ENCODE measurements around the gene DNAAF8. TPM values are rescaled to one million over a fixed set of nuclear protein-coding genes. Genes with fewer than 3 reads are reported as not detected.
A peak's percentile ranks its signal among the peaks of the same experiment; 100 is the strongest.

DNAAF8 gene
- total RNA-seq, 1 experiment from 2014 or later = 0.39 TPM

- Mint-ChIP-seq H3K4me1 (peaks cover 4 to 13% of the 10 kb centered on the region in 2 experiments), H3K9me3 (no peaks in the 10 kb centered on the region), H3K27me3 (ENCODE audit: low read depth) (no peaks in the 10 kb centered on the region), H3K36me3 (ENCODE audit: insufficient read depth in 1 of 3, low read depth in 3 of 3) (peaks cover 8 to 43% (median 36%) of the 10 kb centered on the region in 3 experiments; a peak in 6 of 7 replicates), H3K27ac (peak overlapping the region in 1 of 3 experiments; percentile 22; a peak in 3 of 7 replicates), H3K4me3 (no peak overlapping the region)
- Histone ChIP-seq H3K9me3 (ENCODE audit: control insufficient read depth, low read depth, low read length) (no peaks in the 10 kb centered on the region), H3K23ac (ENCODE audit: insufficient read length, low read depth, low read length) (no peak overlapping the region), H2AFZ (ENCODE audit: low read length) (no peak overlapping the region), H4K5ac (ENCODE audit: insufficient read length, low read depth, low read length) (no peak overlapping the region), H2BK20ac (ENCODE audit: low read depth, low read length, poor library complexity, severe bottlenecking) (no peak overlapping the region), H4K8ac (replicated peaks; ENCODE audit: insufficient read length, low read depth, low read length) (no peak overlapping the region), H3K14ac (ENCODE audit: insufficient read depth, low read length) (no peak overlapping the region), H4K91ac (ENCODE audit: insufficient read length, low read depth, low read length) (no peak overlapping the region), H3T11ph (ENCODE audit: low read length) (no peak overlapping the region), H3K27ac (ENCODE audit: insufficient read length, low read depth, low read length) (no peak overlapping the region), H3K79me1 (ENCODE audit: insufficient read depth, low read depth, low read length, poor library complexity, severe bottlenecking) (no peaks in the 10 kb centered on the region), H3K4me2 (ENCODE audit: insufficient read depth, insufficient read length, low read length) (no peak overlapping the region), H2BK5ac (ENCODE audit: insufficient read length, low read length) (no peak overlapping the region), H3K18ac (ENCODE audit: insufficient read length, low read depth, low read length) (no peak overlapping the region), H3K27me3 (ENCODE audit: insufficient read depth, low read length) (no peaks in the 10 kb centered on the region), H2BK12ac (ENCODE audit: insufficient read length, low read depth, low read length) (no peak overlapping the region), H3K23me2 (ENCODE audit: insufficient read length, low read depth, low read length, poor library complexity, severe bottlenecking) (no peaks in the 10 kb centered on the region), H4K20me1 (ENCODE audit: control insufficient read depth, insufficient read depth, insufficient read length) (no peaks in the 10 kb centered on the region), H2BK15ac (ENCODE audit: low read depth, low read length) (no peak overlapping the region), H2AK5ac (ENCODE audit: insufficient read length, low read length) (no peak overlapping the region), H3K4ac (ENCODE audit: low read depth, low read length) (no peak overlapping the region), H3K56ac (ENCODE audit: insufficient read length, low read depth, low read length) (no peak overlapping the region), H2BK120ac (ENCODE audit: low read depth, low read length, poor library complexity, severe bottlenecking) (no peak overlapping the region), H3K79me2 (ENCODE audit: insufficient read depth, low read length) (no peaks in the 10 kb centered on the region), H3K4me1 (ENCODE audit: insufficient read depth, low read length) (peaks cover 3% of the 10 kb centered on the region; the same call in 1 of the 2 replicates), H3K9ac (ENCODE audit: extremely low read depth, insufficient read length, low read length) (no peak overlapping the region)
- WGBS (ENCODE audit: extremely low coverage, insufficient read length, low lambda C conversion rate) = no CpG with 5 or more reads among the region's 14 CpGs
- no peak for TF ChIP-seq CTCF (conservative IDR thresholded peaks at IDR 0.05)
- no peak for DNase-seq
Observed at GRCh38 chr16:4723071-4723767, 11.1 kb upstream of the DNAAF8 start.
